SU-DHL-6 (cell line): ENCODE measurements around the gene TMEM164.

Source experiments
- H2AFZ ChIP-seq: fragments of 200-600 bp; sonication (generic); 2 replicates; pipeline ENCODE4 v1.6.1; 2014; ENCODE audit warnings: low read depth, mild to moderate bottlenecking, moderate library complexity, mixed read lengths, antibody characterized with exemption, low read length; ENCODE audit not compliant: severe bottlenecking
- H3F3A ChIP-seq: fragments of 200-600 bp; shearing (Covaris generic); 2 replicates; pipeline ENCODE4 v1.6.0; 2016; ENCODE audit warnings: antibody characterized with exemption, mild to moderate bottlenecking; ENCODE audit not compliant: insufficient read depth
- H3K27ac ChIP-seq: fragments of 200-600 bp; sonication (generic); 2 replicates; pipeline ENCODE4 v1.5.1; 2016; ENCODE audit warnings: low read depth, mild to moderate bottlenecking, low read length, moderate library complexity, mixed read lengths
- H3K27me3 ChIP-seq: fragments of 200-600 bp; sonication (generic), shearing (Covaris generic); 2 replicates; pipeline ENCODE4 v1.6.0; 2014; ENCODE audit warnings: mild to moderate bottlenecking, low read length
- H3K36me3 ChIP-seq: fragments of 200-600 bp; sonication (generic); 2 replicates; pipeline ENCODE4 v1.6.1; 2014; ENCODE audit warnings: mild to moderate bottlenecking, low read length, mixed read lengths
- H3K4me2 ChIP-seq: fragments of 300-600, 200-600 bp; shearing (Covaris generic), sonication (generic); 2 replicates; pipeline ENCODE4 v1.6.0; 2014; ENCODE audit warnings: low read length, low read depth, mild to moderate bottlenecking; ENCODE audit not compliant: poor library complexity, severe bottlenecking
- H3K4me3 ChIP-seq: fragments of 200-600 bp; sonication (generic); 2 replicates; pipeline ENCODE4 v1.5.1; 2014; ENCODE audit warnings: antibody characterized with exemption, low read length, mild to moderate bottlenecking, mixed read lengths; ENCODE audit not compliant: insufficient read depth, poor library complexity, severe bottlenecking
- H3K79me2 ChIP-seq: fragments of 200-600 bp; sonication (generic); 2 replicates; pipeline ENCODE4 v1.6.1; 2014; ENCODE audit warnings: mild to moderate bottlenecking, low read length, moderate library complexity; ENCODE audit not compliant: insufficient read depth
- H3K9ac ChIP-seq: fragments of 200-600 bp; sonication (generic); 2 replicates; pipeline ENCODE4 v1.7.0; 2014; ENCODE audit warnings: mild to moderate bottlenecking, low read length
- H3K9me2 ChIP-seq: fragments of 200-600 bp; sonication (generic); replicated peaks from 2 replicates; pipeline ENCODE4 v1.6.1; 2014; ENCODE audit warnings: low read length; ENCODE audit not compliant: insufficient read depth
- H3K9me3 ChIP-seq: fragments of 200-600 bp; sonication (generic); 2 replicates; pipeline ENCODE4 v1.6.1; 2014; ENCODE audit warnings: low read length, mixed read lengths; ENCODE audit not compliant: insufficient read depth
- H4K20me1 ChIP-seq: fragments of 200-600 bp; sonication (generic); 2 replicates; pipeline ENCODE4 v1.6.1; 2014; ENCODE audit warnings: low read depth, mild to moderate bottlenecking, antibody characterized with exemption, low read length, moderate library complexity, mixed read lengths
- EZH2phosphoT487 ChIP-seq: fragments of 200-600 bp; sonication (generic), shearing (Covaris generic); conservative IDR thresholded peaks from 2 replicates; pipeline ENCODE4 v1.6.1; 2018; ENCODE audit warnings: mild to moderate bottlenecking, antibody characterized with exemption, low read length, moderate library complexity, mixed read lengths
- TF ChIP-seq, protein P1 (sequence below): fragments of 200-600 bp; sonication (generic); IDR thresholded peaks from one replicate; pipeline ENCODE4 v1.5.1; 2017; ENCODE audit warnings: antibody characterized with exemption, mild to moderate bottlenecking, low read length, moderate library complexity; ENCODE audit not compliant: insufficient read depth, poor library complexity, severe bottlenecking

TMEM164 gene

DNA sequence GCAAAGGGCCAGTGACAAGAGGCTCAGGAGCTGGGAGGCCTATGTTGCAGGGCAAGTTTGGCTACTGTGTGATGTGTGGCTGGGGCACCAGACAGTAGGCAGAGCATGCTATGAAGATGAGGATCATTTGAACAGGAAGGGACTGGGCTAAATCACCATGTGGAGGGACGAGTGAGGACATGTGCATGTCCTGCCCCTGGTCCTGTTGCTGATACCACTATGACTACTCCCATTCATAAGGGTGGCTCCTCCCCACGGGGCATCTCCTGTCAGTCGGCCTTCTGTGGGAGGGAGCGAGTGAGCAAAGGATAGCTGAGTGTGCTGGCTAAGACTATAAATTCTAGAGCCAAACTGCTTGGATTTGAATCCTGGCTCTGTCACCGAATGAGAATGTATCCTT lies 139.2 kb downstream of the TMEM164 start:
- no peaks in the 10 kb centered on the region for H3K9me2 ChIP-seq
- no peaks in the 10 kb centered on the region for H3K27me3 ChIP-seq

DNA sequence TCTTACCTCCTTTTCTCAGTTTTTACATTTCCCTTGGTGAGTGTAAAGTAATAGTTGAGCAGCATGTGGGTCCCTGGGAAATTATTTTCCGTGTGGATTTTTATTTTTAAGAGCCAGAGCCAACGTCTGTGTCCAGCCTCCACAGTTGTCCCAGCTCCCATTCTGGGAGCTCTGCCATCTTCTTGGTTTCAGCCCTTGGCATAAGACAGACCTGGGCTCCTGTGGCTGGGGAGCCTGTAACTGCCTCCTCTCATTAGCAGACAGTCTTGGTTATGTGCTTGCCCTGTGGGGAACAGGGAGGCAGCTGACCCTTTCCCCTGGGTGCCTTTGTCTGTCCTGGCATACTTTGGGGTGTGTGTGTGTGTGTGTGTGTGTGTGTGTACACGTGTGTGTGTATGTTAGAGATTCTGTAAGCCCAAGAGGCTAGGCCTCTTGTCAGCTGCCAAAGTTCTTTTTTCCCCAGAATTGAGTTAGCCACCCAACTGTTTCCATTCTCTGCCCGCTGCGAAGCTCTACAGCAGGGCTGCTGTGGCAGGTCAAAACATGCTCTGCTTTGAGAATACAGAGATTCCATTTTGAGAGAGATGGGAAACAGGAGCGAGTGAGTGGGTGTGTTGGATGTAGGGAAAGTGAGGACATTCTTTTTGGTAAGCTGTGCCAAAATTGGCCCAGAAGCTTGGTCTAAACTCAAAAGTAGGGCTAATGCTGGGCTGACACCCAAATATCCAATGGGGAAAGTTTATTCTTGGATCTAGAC lies 140.7 kb downstream of the TMEM164 start:
- Histone ChIP-seq H3K27ac (no peak overlapping the region), H3F3A (no peaks in the 10 kb centered on the region), H3K9me3 (no peaks in the 10 kb centered on the region), H3K79me2 (no peaks in the 10 kb centered on the region), H3K4me3 (no peak overlapping the region), H4K20me1 (no peaks in the 10 kb centered on the region), H3K9ac (no peak overlapping the region), H3K27me3 (no peaks in the 10 kb centered on the region), H3K4me2 (no peak overlapping the region), H3K36me3 (no peaks in the 10 kb centered on the region), H2AFZ (no peak overlapping the region), H3K9me2 (no peaks in the 10 kb centered on the region)
- TF ChIP-seq EZH2phosphoT487 = no peak
- TF ChIP-seq, protein P1, sequence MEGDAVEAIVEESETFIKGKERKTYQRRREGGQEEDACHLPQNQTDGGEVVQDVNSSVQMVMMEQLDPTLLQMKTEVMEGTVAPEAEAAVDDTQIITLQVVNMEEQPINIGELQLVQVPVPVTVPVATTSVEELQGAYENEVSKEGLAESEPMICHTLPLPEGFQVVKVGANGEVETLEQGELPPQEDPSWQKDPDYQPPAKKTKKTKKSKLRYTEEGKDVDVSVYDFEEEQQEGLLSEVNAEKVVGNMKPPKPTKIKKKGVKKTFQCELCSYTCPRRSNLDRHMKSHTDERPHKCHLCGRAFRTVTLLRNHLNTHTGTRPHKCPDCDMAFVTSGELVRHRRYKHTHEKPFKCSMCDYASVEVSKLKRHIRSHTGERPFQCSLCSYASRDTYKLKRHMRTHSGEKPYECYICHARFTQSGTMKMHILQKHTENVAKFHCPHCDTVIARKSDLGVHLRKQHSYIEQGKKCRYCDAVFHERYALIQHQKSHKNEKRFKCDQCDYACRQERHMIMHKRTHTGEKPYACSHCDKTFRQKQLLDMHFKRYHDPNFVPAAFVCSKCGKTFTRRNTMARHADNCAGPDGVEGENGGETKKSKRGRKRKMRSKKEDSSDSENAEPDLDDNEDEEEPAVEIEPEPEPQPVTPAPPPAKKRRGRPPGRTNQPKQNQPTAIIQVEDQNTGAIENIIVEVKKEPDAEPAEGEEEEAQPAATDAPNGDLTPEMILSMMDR = no peak

More for the DNA sequence above, 139.2 kb downstream of the TMEM164 start:
- no peak for TF ChIP-seq EZH2phosphoT487
- TF ChIP-seq, protein P1 = no peak
- Histone ChIP-seq H3K36me3 (no peaks in the 10 kb centered on the region), H2AFZ (no peak overlapping the region), H3K4me3 (no peak overlapping the region), H3F3A (no peaks in the 10 kb centered on the region), H3K4me2 (no peak overlapping the region), H3K27ac (no peak overlapping the region), H3K9me3 (no peaks in the 10 kb centered on the region), H3K79me2 (no peaks in the 10 kb centered on the region), H3K9ac (no peak overlapping the region), H4K20me1 (no peaks in the 10 kb centered on the region)

DNA sequence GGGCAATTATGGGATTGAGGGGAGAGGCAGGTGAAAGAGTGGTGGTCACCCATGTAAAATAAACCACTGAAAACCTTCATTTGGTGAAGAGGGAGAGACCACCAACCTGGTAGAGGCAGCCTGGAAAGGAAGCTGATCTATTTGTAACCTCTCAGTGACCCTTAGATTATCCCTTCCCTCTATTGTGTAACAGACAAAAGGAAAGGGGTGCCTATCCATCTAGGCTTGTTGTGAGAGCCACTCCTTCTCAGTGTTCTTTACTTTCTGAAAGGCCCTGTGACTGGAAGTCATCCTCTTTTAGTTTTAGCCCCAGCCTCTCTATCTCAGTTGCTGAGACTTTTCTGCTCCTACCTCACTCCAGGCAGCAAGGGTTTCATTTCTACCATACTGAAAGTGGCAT lies 142.4 kb downstream of the TMEM164 start:
- no peak overlapping the region for H3K4me3 ChIP-seq
- H3K4me2 ChIP-seq = no peak overlapping the region
- no peak overlapping the region for H3K9ac ChIP-seq
- H3K27me3 ChIP-seq = no peaks in the 10 kb centered on the region
- no peaks in the 10 kb centered on the region for H3F3A ChIP-seq
- no peaks in the 10 kb centered on the region for H3K79me2 ChIP-seq
- H3K9me3 ChIP-seq = no peaks in the 10 kb centered on the region
- H3K9me2 ChIP-seq = no peaks in the 10 kb centered on the region
- H3K36me3 ChIP-seq = no peaks in the 10 kb centered on the region
- H3K27ac ChIP-seq = no peak overlapping the region
- no peak overlapping the region for H2AFZ ChIP-seq
- H4K20me1 ChIP-seq = no peaks in the 10 kb centered on the region
- TF ChIP-seq, protein P1 = no peak
- no peak for TF ChIP-seq EZH2phosphoT487
